Brain pericyte (primary cell): ENCODE measurements around the gene LCN12.

ENCODE experiments used
- DNase-seq: peaks from one replicate; pipeline ENCODE4 v3.0.0-alpha.2; 2012; ENCODE audit warnings: low read depth, low spot score

The LCN12 gene

DNA sequence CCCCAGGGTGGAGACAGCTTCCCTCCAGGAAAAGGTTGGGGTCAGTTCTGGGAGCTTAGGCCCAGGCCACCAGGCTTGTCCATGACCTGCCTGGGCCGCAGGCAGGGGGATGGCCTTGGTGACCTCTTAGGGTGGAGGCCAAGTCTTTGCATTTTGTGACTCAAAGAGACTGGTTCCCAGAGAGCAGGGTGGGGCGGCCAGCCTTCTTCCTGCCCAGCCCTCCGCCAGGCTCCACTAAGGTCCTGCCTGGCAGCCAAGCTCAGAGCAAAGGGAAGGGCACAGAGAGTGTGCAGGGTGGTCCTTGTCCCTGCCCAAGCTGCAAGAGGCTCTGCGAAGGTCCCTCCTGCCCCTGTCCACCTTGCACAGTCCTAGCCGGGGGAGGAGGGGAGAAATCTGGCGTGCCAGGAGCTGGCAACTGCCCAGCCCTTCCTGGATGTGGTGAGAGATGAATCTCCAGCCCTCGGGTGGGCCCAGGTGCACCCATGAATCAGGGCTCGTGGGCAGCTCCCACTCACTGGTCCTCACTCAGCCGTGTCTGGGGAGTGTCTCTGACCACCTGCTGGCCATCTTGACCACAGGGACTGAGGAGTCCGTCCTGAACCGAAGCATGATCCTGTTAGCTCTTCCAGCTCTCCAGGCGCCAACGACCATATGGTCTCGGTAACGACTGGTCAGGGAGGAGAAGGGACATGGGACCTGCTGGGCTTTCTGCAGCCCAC is 22.9 kb downstream of the LCN12 start:
- DNase-seq: no peak

- no peak for DNase-seq
Observed at GRCh38 chr9:136975644-136976043, 23.6 kb downstream of the LCN12 start.

- peak; percentile 76 for DNase-seq
Observed at GRCh38 chr9:136977223-136977622, 25.1 kb downstream of the LCN12 start, which contains the start of gene PTGDS. Gene PTGDS, plus strand, starts transcription at chr9:136977504. Its CDS starts 75 bp downstream, at chr9:136977579.

- no peak for DNase-seq
Observed at GRCh38 chr9:136977649-136978072, 25.6 kb downstream of the LCN12 start.

DNA sequence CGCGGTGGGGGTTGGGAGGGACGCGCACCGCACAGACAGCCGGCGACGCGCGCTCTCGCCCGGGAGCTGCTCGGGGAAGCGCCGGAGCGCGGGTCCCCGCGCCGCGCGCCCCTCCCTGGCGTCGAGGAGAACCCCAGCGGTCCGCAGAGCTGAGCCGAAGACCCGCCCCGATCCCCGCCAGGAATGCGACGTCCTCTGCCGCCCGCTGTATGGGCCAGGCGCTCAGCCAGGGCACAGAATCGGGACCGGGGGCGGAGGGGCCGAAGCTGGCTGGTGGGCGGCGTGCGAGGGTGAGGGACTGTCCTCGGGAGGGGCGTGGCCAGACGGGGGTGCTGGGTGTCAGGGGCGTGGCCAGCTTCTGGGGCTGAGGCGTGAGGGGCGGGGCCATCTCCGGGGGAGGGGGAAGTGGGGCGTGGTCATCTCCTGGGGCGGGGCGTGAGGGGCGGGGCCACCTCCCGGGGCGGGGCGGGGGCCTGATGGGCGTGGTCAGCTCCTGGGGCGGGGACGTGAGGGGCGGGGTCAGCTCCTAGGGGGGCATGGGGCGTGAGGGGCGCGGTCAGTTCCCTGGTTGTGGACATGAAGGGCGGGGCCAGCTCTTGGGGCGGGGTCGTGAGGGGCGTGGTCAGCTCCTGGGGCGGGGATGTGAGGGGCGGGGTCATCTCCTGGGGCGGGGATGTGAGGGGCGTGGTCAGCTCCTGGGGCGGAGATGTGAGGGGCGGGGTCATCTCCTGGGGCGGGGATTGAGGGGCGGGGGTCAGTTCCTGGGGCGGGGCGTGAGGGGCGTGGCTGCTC is 26.2 kb downstream of the LCN12 start:
- no peak for DNase-seq

GRCh38 chr9:136978865-136979544 is 26.9 kb downstream of the LCN12 start:
- DNase-seq: no peak

DNA sequence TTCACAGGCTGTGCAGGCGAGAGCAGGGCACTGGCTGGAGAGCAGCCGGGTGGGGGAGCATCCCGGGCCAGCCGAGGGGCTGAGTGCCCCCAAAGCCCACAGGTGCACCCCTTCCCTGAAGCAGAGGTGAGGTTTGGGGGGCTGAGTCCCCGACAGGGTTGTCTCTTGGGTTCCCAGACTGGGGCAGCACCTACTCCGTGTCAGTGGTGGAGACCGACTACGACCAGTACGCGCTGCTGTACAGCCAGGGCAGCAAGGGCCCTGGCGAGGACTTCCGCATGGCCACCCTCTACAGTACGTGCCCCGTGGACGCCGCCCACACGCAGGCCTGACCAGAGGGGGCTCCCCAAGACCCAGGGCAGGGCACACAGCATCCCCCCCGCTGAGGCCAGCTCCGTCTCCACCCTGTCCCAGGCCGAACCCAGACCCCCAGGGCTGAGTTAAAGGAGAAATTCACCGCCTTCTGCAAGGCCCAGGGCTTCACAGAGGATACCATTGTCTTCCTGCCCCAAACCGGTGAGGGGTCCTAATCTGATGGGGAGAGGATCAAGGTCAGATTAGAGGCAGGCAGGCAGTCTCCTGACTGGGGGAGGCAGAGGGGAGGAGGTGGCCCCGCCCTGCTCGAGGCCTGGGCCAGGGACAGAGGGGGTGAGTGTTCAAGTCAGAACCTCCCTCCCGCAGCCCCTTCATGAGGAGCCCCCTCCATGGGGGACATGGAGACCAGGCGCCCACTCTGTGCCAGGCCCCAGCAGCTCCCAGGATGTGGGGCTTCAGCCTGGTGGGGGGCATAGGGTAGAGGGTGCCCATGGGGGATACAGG is 27.9 kb downstream of the LCN12 start:
- no peak for DNase-seq

DNA sequence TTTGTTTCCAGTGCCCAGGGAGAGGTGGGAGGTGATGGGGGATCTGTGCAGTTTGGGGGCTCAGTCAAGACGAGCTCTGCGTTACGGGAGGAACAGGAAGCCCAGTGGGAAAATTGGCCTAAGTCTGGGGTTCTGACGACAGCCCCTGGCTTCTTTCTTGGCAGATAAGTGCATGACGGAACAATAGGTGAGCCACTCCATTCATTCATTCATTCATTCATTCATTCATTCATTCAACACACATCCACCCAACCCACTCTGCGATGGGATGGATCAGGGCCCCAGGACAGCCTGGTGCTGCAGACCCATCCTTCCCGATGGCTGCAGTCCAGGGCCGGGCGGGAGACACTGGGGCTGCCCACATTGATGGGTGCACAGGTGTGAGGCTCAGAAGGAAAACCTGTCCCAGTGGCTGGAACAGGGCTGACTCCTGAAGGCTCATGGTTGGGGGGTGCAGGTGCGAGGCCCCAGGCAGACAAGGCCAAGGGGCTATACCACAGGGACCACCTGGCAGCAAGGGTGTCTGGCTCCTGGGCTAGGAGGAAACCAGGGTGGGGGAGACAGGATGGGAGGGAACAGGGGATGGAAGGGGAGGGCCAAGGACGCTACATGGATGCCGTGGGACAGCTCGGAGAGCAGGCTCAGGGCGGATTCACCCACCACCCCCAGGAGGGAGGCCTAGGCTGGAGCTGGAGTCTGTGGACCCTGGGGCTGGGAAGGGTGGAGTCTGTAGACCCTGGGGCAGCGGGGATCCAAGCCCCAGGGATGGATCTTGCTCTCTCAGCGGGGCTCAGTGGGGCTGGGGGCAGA is 28.8 kb downstream of the LCN12 start:
- no peak for DNase-seq

- DNase-seq: no peak
Observed at GRCh38 chr9:136981588-136982231, 29.6 kb downstream of the LCN12 start.

DNA sequence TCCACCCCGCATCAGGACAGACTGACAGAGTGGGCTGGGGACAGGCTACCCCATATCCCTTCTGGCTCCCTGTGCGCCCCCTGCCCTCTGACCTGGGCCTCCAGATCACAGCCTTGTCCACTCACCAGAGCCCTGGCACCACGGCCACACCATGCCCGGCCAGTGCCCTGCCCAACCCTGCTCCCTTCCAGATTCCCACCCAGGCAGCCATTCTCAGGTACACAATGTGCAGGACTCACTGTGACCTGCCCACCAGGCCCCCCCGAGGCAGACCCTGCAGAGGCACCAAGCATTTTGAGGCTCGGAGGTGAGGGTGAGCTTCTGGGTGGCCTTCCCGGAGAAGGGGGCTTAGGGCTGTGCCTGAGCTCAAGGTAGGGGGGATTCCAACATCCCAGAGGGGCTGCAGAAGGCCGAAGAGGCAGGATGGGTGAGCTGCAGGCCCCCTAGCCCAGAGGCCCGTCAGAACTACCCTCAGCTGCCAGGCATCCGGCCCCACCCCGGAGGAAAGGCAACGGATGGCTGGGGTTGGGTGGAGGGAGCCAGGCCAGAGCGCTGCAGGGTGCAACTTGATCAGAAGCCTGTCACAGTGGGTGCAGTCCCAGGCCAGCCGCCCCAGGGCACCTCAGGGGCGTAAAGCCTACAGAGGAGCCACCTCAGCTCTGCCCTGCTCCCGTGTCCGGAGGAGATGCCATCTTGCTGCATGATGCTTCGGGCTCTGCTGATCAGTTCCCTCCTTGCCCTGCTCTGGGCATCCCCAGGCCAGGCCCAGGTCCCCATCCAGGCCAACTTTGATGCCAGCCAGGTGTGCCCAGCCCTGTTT is 30.4 kb downstream of the LCN12 start, which contains the start of gene LCNL1:
LCNL1 (plus strand) TSS at position 762 of the 820 bp plus-strand sequence. CDS start 594 bp downstream, outside the sequence.
- DNase-seq: no peak

GRCh38 chr9:136983167-136983566 is 31.1 kb downstream of the LCN12 start:
- DNase-seq: no peak

- DNase-seq: no peak
Observed at GRCh38 chr9:136983656-136984314, 31.7 kb downstream of the LCN12 start.

- DNase-seq: no peak
Observed at GRCh38 chr9:136984464-136985026, 32.5 kb downstream of the LCN12 start.

DNA sequence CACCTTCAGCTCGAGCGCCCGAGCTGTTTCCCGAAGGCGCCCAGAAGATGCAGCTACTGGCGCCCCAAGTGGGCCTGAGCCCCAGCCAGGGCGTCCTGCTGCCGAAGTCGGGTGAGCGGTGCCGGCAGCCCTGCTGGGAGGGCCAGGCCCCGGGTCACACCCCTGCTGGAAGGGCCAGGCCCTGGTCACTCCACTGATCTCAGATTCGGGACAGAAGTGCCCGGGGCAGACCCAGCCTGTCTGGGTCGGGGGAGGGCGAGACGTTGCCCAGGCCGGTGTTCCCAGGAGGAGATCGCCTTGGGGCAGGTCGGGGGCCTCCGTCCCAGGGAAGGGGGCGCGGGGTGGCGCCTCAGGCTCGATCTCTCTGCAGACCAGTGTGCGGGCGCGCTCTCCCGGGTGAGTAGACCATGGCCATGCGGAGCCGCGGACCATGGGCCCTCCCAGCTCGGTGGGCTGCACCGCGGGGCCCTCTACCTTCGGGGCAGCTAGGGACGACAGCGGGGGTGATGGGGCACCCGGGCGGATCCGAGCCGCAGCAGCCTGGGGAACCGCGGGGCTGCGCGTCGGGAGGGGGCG is 33.0 kb downstream of the LCN12 start:
- no peak for DNase-seq

DNA sequence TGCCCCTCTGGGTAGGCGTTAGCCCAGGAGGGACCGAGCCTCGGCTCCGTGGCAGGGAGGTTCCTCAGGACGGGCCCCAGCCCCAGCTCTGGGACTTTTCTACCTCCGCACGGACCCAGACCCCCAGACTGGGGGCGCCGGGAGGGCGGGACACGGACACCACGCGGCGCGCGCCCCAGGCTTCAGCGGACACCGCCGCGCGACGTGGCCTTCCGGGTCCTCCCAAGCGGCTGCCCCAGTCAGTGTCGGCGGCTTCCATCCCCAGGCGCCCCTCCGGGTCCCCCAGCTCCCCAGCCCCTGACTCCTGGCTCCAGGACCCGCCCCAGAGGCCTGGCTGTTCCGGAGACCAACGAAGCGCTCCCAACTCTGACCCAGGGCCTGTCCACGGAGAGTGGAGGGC is 33.8 kb downstream of the LCN12 start:
- DNase-seq: no peak

DNA sequence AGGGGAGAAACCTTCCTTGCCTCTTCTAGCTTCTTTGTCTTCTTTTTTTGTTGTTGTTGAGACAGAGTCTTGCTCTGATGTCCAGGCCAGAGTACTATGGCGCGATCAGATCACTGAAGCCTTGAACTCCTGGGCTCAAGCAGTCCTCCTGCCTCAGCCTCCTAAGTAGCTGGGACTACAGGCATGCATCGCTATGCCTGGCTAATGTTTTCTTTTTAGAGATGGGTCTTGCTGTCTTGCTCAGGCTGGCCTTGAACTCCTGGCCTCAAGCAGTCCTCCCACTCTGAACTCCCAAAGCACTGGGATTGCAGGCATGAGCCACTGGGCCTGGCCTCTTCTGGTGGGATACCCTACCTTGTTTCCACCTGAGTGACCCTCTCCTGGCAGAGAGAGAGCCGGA is 36.8 kb downstream of the LCN12 start:
- DNase-seq: no peak

DNA sequence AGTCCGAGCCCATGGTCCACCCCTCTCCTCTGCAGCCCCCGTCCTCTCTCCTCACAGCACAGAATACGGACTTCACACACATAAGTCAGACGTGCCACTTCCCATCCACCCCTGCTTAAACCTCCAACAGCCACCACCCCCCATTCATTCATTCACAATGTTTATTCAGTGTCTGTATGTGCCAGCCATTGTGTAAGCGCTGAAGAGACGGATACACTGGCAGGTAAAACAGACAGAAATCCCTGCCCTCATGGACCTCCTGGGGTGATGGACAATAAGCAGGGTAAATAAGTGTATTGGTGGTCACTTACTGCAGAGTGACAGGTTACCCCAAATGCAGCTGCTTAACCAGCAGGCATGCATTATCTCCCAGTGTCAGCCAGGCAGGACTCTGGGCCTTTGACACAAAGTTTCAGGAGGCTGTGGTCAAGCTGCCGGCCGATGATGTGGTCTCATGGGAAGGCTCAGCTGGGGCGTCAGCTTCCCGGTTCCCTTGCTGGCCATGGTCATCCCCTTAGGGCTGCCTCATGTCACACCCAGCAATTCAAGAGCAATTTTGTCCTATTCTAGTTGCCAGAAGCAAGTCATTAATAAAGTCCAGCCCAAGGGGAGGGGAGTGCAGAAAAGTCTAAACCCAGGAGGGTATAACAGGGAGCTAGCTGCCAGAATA is 38.3 kb downstream of the LCN12 start:
- DNase-seq: no peak
